NCI-H1417 (cell line): ENCODE measurements around the gene OBSCN.
"Not testable (repeated sequence)": the region's sequence is repeated elsewhere in the genome, so short reads cannot be mapped to it uniquely, and the experiment has no call there.

Source experiments
- DNase-seq, 3 experiments: peaks; one replicate each; lab custom pipeline; 2025; lab: John Stamatoyannopoulos, UW

Gene OBSCN

DNA sequence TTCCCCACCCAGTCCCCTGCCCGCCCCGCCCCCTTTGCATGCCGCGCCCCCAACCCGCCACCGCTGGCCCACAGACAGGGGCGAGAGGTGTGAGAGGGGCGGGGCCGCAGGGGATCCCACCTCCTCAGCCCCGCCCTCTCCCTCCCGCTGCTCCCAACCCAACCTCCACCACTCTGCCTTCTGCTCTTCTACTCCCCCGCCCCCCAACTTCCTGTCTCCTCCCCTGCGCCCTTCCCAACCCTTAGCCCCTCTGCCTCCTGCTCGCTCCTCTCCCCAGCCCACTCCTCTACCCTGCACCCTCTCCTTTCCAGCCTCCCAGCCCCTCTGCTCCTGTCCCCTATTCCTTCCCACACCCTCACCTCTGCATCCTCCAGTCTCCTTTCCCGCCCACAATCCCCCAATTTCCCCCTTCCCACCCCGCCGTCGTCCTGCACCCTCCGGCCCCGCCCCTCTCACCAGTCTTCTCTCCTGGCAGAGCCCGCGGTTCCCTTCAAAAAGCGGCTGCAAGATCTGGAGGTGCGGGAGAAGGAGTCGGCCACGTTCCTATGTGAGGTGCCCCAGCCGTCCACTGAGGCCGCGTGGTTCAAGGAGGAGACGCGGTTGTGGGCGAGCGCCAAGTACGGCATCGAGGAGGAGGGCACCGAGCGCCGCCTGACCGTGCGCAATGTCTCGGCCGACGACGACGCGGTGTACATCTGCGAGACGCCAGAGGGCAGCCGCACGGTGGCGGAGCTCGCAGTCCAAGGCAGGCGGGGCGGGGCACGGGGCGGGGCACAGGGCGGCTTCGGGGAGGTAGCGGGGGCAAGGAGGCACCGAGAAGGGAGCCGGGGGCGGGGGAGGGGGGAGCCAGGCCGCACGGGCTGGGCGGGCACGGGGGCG, 5.4 kb downstream of the OBSCN start:
- peak; percentile 23 to 81 (median 63) for DNase-seq

DNA sequence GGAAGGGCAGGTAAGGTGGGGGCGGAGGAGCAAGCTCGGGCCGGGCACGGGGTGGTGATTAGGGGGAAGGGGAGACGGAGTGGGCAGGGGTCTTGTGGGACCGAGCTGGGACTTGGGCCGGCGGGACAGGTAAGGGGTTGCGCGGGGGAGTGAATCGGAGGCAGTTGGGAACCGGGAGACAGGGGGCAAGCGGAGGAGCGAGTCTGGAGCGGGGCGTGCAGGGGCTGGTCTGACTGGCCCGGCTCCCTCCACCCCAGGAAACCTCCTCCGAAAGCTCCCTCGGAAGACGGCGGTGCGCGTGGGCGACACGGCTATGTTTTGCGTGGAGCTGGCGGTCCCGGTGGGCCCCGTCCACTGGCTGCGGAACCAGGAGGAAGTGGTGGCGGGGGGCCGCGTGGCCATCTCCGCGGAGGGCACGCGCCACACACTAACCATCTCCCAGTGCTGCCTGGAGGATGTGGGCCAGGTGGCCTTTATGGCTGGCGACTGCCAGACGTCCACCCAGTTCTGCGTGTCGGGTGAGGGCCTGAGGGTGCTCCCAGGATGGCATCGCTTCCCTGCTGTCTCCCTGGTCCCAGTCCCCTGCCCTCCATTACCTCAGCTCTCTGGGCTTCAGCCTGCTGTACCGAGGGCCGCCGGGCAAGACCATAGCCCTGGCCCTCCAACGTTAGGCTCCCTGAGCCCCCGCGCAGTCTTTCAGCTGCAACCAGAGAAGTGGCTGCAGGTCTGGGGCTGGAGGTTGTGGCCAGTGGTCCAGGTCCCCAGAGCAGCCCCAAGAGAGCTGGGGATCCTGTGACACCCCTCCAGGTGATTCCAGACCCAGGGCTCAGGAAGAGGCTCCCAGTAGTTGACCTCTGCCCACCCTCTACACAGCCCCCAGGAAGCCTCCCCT, 6.3 kb downstream of the OBSCN start:
- DNase-seq: no peak

- DNase-seq: no peak
These were observed 7.2 kb downstream of the OBSCN start for GRCh38 chr1:228214921-228215662.

DNA sequence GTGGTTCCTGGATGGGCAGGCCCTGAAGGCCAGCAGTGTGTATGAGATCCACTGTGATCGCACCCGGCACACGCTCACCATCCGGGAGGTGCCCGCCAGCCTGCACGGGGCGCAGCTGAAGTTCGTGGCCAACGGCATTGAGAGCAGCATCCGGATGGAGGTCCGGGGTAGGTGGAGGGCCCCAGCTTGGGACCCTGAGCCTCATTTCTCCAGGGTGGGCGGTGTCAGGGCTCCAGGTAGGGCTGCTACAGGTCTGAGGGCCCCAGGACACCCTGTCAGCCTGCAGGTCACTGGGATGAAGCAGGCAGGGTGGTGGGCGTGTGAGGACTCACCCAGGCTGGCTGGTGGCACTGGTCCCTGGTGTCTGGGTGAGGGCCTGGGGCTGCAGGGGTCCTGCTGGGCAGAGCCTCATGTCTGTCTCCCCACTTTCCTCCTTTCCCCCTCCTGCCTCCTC, 7.8 kb downstream of the OBSCN start:
- no peak for DNase-seq

GRCh38 chr1:228216371-228217320, 8.8 kb downstream of the OBSCN start:
- DNase-seq: no peak

DNA sequence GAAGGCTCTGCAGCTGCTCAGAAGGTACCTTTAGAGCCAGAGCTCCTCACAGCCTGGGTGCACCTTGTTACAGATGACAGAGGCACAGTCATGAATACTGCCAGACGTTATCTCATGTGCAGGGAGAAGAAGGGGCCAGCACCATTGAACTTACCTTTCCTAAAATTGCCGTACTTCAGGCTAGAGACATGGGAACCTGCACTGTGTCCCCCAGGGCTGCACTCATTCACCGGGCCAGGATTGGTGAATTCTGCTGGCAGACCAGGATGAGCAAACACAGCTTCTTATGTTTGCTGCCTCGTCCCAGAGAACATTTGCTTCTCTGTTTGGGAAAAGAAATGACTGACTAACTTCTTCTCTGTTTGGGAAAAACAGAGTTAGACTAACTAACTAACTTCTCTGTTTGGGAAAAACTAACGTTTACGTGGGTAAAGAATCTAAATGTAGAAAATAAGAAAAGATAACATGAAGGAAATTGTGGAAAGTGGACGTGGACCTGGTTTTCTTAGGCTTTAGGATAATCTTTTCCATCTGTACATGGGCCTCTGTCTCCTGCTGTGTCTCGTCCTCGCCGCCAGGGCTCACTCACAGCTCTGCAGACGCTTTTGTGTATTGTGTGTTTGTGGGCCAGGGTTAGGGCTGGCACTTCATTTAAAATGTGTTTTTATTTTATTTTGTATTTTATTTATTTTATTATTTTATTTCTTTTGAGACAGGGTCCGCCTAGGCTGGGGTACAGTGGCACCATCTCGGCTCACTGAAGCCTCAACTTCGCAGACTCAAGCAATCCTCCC, 9.9 kb downstream of the OBSCN start:
- DNase-seq: no peak

DNA sequence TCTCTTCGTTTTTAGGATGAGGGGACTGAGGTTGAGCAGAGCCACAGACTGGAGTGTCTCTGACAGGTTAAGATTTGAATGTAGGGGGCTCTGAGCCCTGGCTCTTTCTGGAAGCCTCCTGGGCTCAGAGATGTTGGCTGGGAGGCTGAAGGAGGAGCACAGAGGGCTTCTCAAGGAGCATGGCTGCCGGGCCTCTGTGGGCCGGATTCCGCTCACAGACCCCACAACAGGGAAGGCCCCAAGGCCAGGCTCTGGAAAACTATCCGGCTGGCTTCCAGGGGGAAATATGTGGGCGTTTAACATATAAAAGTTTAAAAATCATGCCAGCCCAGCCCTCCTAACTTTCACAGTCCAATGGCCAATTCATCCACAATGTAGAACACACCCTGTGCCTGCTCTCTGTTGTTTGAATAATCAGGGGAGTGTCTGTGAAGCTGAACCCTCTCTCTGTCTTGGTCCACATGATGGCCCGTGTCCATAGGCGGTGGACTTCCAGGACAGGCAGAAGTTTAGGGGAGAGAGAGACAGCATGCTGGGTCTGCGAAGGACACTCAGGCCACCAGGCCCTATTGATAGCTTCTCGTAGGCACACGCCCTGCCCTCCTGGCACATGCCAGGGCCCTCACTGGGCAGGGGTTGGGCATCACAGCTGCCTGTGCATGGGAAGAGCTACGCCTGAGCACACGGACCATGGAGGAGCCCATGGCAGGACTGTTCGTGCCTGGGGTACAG, 10.8 kb downstream of the OBSCN start:
- no peak for DNase-seq

DNA sequence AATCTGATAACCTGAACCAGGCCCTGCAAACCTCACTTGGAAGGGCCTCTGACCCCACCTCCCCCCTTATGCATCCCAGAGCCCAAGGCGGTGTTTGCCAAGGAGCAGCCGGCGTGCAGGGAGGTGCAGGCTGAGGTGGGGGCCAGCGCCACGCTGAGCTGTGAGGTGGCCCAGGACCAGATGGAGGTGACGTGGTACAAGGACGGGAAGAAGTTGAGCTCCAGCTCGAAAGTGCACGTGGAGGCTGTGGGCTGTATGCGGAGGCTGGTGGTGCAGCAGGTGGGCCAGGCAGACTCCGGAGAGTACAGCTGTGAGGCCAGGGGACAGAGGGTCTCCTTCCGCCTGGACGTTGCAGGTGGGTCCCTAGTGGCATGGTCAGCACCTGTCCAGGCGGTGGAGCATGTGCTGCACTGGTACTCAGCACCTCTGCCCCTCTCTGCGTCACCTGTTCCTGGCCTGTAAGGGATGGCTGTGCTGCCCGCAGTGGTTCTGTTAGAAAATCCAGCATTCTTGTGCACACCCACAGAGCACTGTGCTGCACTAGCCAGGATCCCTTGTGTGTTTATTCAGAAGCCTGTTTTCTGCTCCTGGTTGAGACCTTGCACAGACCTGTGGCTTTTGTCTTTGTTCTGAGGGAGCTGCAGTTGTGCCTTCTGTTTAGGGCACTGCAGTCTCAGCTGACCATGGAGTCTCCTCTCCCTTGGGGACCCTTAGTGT, 11.6 kb downstream of the OBSCN start:
- DNase-seq: no peak

GRCh38 chr1:228219962-228220780, 12.3 kb downstream of the OBSCN start:
- no peak for DNase-seq

GRCh38 chr1:228221097-228221496, 13.3 kb downstream of the OBSCN start:
- not testable (repeated sequence) for DNase-seq

GRCh38 chr1:228222548-228222947, 14.7 kb downstream of the OBSCN start:
- DNase-seq: no peak

DNA sequence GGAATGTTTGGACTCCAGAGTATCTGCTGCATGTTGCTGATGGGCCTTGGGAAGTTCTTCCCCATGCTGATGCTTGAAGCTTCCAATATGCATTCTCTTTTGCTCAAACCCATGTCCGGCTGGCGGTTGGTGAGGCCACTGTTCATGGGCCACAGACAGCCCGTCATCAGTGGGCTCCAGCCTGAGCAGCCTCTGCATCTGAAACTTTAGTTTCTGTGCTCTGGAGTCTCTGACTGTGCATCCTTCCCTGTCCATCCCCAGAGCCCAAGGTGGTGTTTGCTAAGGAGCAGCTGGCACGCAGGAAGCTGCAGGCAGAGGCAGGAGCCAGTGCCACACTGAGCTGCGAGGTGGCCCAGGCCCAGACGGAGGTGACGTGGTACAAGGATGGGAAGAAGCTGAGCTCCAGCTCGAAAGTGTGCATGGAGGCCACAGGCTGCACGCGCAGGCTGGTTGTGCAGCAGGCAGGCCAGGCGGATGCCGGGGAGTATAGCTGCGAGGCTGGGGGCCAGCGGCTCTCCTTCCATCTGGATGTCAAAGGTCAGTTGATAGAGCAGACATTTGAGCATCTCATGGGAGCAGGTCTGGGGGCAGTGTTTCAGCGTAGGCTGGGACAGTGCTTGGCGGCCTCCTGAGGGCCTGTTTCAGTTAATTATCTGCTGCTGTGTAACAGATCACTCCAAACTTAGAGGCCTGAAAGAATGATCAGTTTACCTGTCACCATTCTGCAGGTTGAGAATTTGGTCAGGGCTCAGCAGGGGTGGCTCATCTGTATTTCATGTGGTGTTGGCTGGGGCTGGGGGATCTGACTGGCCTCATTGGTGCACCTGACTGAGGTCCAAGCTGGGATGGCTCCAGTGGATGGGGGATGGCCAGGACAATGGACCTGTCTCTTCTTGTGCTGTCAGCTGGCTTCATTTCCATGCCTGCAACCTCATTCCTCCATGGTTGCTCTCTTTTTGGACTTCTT, 16.6 kb downstream of the OBSCN start:
- DNase-seq: no peak

DNA sequence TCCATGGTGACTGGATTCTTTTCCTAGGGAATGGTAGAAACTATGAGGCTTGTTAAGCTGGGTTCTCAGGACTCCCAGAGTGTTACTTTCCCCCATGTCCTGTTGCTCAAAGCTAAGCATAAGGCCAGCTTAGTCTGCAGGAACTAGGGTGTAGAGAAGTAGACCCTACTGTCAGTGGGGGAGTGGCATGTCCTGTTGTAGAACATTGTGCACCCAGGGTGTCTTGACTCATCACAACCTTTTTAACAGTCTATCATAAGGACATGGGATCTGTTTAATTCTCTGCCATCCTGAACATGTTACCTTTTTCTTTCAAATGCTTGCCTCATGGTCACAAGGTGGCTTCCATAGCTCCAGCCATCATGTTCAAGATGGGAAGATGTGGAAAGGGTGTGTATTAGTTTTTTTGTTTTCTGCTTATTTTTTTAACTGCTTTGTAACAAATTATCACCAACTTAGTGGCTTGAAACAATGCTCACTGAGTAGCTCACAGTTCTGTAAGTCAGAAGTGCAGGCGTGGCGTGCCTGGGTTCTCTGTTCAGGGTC, 17.4 kb downstream of the OBSCN start:
- no peak for DNase-seq

DNA sequence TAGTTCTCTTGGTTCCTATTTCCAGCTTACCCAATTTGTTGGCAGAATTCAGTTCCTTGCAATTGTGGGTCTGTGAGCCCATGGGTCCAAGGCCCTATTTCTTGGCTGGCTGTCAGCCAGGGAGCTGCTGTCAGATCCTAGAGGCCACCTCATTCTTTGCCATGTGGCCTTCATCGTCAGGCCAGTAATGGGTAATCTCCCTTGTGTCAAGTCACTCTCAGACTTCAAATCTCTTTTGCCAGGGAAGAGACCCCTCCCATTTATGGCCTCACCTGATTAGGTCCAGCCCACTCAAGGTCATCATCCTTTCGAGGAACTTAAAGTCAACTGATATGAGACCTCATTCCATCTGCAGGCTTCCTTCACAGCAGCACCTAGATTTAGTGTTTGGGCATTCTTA, 17.9 kb downstream of the OBSCN start:
- no peak for DNase-seq

GRCh38 chr1:228226141-228226874, 18.5 kb downstream of the OBSCN start:
- DNase-seq: no peak
